ENCODE data around the gene CNTFR.

DNA sequence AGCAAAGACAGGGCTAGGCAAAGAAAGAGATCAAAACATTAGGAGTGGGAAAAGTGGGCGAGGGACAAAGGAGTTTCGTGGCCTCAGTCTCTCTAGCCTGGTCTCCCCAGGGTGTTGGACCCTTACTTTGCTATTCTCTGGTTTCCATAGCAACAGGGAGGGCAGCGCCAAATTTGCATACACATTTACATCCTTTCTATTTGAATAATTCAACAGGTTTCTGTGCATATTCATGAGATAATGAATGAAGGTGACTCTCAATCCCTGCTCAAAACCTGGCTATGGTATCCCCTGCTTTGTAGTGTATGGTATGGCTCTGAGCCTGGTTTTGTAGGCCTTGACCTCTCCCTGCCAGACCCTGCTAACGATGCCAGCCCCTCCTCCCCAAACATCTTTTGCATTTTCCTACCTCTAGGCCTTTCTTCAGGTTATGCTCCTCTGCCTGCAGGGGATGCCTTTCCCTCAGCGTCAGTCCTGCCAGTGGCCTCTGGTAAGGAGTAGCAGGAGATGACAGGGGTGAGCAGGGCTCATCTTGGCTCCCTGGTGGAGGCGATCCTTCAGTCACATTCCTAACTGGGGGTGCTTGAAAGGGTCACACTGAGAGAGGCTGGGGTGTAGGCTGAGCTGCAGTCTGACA, 12.5 kb upstream of the CNTFR start:
- TF ChIP-seq, protein P1, sequence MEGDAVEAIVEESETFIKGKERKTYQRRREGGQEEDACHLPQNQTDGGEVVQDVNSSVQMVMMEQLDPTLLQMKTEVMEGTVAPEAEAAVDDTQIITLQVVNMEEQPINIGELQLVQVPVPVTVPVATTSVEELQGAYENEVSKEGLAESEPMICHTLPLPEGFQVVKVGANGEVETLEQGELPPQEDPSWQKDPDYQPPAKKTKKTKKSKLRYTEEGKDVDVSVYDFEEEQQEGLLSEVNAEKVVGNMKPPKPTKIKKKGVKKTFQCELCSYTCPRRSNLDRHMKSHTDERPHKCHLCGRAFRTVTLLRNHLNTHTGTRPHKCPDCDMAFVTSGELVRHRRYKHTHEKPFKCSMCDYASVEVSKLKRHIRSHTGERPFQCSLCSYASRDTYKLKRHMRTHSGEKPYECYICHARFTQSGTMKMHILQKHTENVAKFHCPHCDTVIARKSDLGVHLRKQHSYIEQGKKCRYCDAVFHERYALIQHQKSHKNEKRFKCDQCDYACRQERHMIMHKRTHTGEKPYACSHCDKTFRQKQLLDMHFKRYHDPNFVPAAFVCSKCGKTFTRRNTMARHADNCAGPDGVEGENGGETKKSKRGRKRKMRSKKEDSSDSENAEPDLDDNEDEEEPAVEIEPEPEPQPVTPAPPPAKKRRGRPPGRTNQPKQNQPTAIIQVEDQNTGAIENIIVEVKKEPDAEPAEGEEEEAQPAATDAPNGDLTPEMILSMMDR (conservative IDR thresholded peaks at IDR 0.05; ENCODE audit: low read depth in 2 of 2), result no peak
- TF ChIP-seq EZH2phosphoT487 (IDR thresholded peaks at IDR 0.05; ENCODE audit: unreplicated experiment) (no peak), POLR2AphosphoS5 (IDR thresholded peaks at IDR 0.05; ENCODE audit: low read depth) (no peak), EZH2 (IDR thresholded peaks at IDR 0.05; ENCODE audit: low read depth, unreplicated experiment) (no peak), REST (IDR thresholded peaks at IDR 0.05; ENCODE audit: unreplicated experiment) (no peak), ZNF114 (CRISPR knock-in tag; IDR thresholded peaks at IDR 0.05) (no peak), STAT1 (IDR thresholded peaks at IDR 0.05; ENCODE audit: unreplicated experiment) (no peak)

Data from GM23338 (cell line).